Endometrial microvascular endothelial cells (primary cell): ENCODE data around the gene PSMG4. TPM values are rescaled to one million over a fixed set of nuclear protein-coding genes. Genes with fewer than 3 reads are reported as not detected.

Experiments
- in situ Hi-C: cut with HindIII; loops from 2 replicates; pipeline ENCODE4 v1.10.0; 2017; ENCODE audit warnings: low sequenced_read_pairs, low pct_unique_long_range_greater_than_20kb; ENCODE audit errors: inconsistent ontology term
- total RNA-seq: library from RNA; depleted of rRNA; stranded (reverse); fragments of >200 nt; gene quantifications from one replicate; pipeline ENCODE4 v1.2.3, GENCODE V29; 2015; ENCODE audit errors: inconsistent ontology term

The PSMG4 gene
- total RNA-seq, 1 donor from 2014 or later, result 36.6 TPM

GRCh38 chr6:3294921-3295871 lies 36.4 kb downstream of the PSMG4 start:
- in situ Hi-C loops, result loop anchor here (25.0 kb wide), 2 partner anchors 117 to 417 kb away; no protein-coding TSS in a partner anchor

- in situ Hi-C loops, result loop anchor here (25.0 kb wide), 2 partner anchors 116 to 416 kb away; no protein-coding TSS in a partner anchor
Observed at GRCh38 chr6:3296078-3296477, 37.3 kb downstream of the PSMG4 start.

GRCh38 chr6:3296537-3296936 lies 37.8 kb downstream of the PSMG4 start:
- in situ Hi-C loops, result loop anchor here (25.0 kb wide), 2 partner anchors 116 to 416 kb away; no protein-coding TSS in a partner anchor

- in situ Hi-C loops, result loop anchor here (25.0 kb wide), 2 partner anchors 115 to 415 kb away; no protein-coding TSS in a partner anchor
Observed at GRCh38 chr6:3297006-3297405, 38.3 kb downstream of the PSMG4 start.

- in situ Hi-C loops, result loop anchor here (25.0 kb wide), 2 partner anchors 114 to 414 kb away; no protein-coding TSS in a partner anchor
Observed at GRCh38 chr6:3297909-3298308, 39.2 kb downstream of the PSMG4 start.

- in situ Hi-C loops, result loop anchor here (25.0 kb wide), 2 partner anchors 113 to 413 kb away; no protein-coding TSS in a partner anchor
Observed at GRCh38 chr6:3299221-3299620, 40.5 kb downstream of the PSMG4 start.

- in situ Hi-C loops, result no loop called here
Observed at GRCh38 chr6:3301506-3301905, 42.8 kb downstream of the PSMG4 start.

GRCh38 chr6:3303795-3304411 lies 45.2 kb downstream of the PSMG4 start:
- in situ Hi-C loops, result no loop called here

- in situ Hi-C loops, result no loop called here
Observed at GRCh38 chr6:3304500-3305215, 45.9 kb downstream of the PSMG4 start.

- in situ Hi-C loops, result no loop called here
Observed at GRCh38 chr6:3305216-3305565, 46.4 kb downstream of the PSMG4 start.

GRCh38 chr6:3305831-3306230 lies 47.1 kb downstream of the PSMG4 start:
- in situ Hi-C loops, result no loop called here

- in situ Hi-C loops, result no loop called here
Observed at GRCh38 chr6:3306848-3307247, 48.1 kb downstream of the PSMG4 start.

GRCh38 chr6:3307436-3307835 lies 48.7 kb downstream of the PSMG4 start:
- in situ Hi-C loops, result no loop called here

- in situ Hi-C loops, result no loop called here
Observed at GRCh38 chr6:3308106-3308505, 49.4 kb downstream of the PSMG4 start.

GRCh38 chr6:3309391-3310050 lies 50.8 kb downstream of the PSMG4 start:
- in situ Hi-C loops, result no loop called here

GRCh38 chr6:3310051-3310448 lies 51.3 kb downstream of the PSMG4 start:
- in situ Hi-C loops, result no loop called here

GRCh38 chr6:3310703-3311102 lies 52.0 kb downstream of the PSMG4 start:
- in situ Hi-C loops, result no loop called here

GRCh38 chr6:3311826-3312225 lies 53.1 kb downstream of the PSMG4 start:
- in situ Hi-C loops, result no loop called here
